SJSA1 (cell line): ENCODE data around the gene HBG2. TPM values are rescaled to one million over a fixed set of nuclear protein-coding genes. Genes with fewer than 3 reads are reported as not detected.

Source experiments
- DNase-seq, 2 experiments: peaks; one replicate each; pipeline ENCODE4 v3.0.0-alpha.2; 2015 to 2020; ENCODE audit warnings: low spot score in 2 of 2, low read depth in 1 of 2
- H3K27ac ChIP-seq: fragments of 250-450 bp; sonication (Bioruptor Pico); 2 replicates; pipeline ENCODE4 v1.5.1; 2020; ENCODE audit warnings: mild to moderate bottlenecking, moderate library complexity
- H3K27me3 ChIP-seq: fragments of 250-450 bp; sonication (Bioruptor Pico); replicated peaks from 2 replicates; pipeline ENCODE4 v1.5.1; 2020; ENCODE audit warnings: mild to moderate bottlenecking, moderate library complexity
- H3K36me3 ChIP-seq: fragments of 250-450 bp; sonication (Bioruptor Pico); 2 replicates; pipeline ENCODE4 v1.5.1; 2020; ENCODE audit warnings: mild to moderate bottlenecking
- H3K4me1 ChIP-seq: fragments of 250-450 bp; sonication (Bioruptor Pico); replicated peaks from 2 replicates; pipeline ENCODE4 v1.6.1; 2021; ENCODE audit warnings: mild to moderate bottlenecking
- H3K4me3 ChIP-seq: fragments of 250-450 bp; sonication (Bioruptor Pico); 2 replicates; pipeline ENCODE4 v1.5.1; 2020; ENCODE audit warnings: mild to moderate bottlenecking
- H3K9me3 ChIP-seq: fragments of 250-450 bp; sonication (Bioruptor Pico); replicated peaks from 2 replicates; pipeline ENCODE4 v1.5.1; 2020; ENCODE audit warnings: mild to moderate bottlenecking
- total RNA-seq: library from RNA; depleted of rRNA; stranded (reverse); fragments of >200 nt; shearing (Covaris generic); gene quantifications from 2 replicates; pipeline ENCODE4 v1.2.3, GENCODE V29; 2014

Gene HBG2
- total RNA-seq, 1 experiment from 2014 or later = not detected

- no peak for DNase-seq
- Histone ChIP-seq H3K4me3 (no peak overlapping the region), H3K4me1 (no peaks in the 10 kb centered on the region), H3K27me3 (peaks cover 9% of the 10 kb centered on the region), H3K9me3 (no peaks in the 10 kb centered on the region), H3K36me3 (no peaks in the 10 kb centered on the region), H3K27ac (no peak overlapping the region)
These were observed 15.5 kb downstream of the HBG2 start for GRCh38 chr11:5239046-5239445.

DNA sequence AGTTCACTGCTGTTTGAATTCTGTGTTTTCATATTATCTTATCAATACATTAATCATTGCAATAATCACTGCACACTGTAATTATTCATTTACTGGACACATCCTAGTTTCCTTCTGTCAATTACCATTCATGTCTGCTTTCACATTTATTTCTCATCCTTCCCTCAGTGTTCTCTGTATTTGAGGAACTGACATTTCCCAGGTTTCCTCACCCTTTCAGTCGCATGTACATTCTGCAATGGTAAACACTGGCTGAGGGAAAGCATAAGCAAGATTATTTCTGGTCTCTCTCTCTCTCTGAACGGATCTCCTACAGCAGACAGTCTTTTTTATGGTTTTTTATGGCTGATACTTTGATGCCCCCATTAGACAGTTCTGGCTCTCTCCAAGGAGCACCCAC is 16.1 kb downstream of the HBG2 start:
- no peaks in the 10 kb centered on the region for H3K4me1 ChIP-seq
- no peaks in the 10 kb centered on the region for H3K36me3 ChIP-seq

GRCh38 chr11:5237420-5237819 is 17.2 kb downstream of the HBG2 start:
- H3K4me1 ChIP-seq = no peaks in the 10 kb centered on the region
- H3K9me3 ChIP-seq = no peaks in the 10 kb centered on the region
- H3K36me3 ChIP-seq = no peaks in the 10 kb centered on the region
- no peak for DNase-seq
- no peak overlapping the region for H3K27ac ChIP-seq
- peaks cover 9% of the 10 kb centered on the region for H3K27me3 ChIP-seq
- H3K4me3 ChIP-seq = no peak overlapping the region

More for the DNA sequence above, 16.1 kb downstream of the HBG2 start:
- Histone ChIP-seq H3K27me3 (peaks cover 9% of the 10 kb centered on the region), H3K4me3 (no peak overlapping the region), H3K9me3 (no peaks in the 10 kb centered on the region), H3K27ac (no peak overlapping the region)
- DNase-seq = no peak

DNA sequence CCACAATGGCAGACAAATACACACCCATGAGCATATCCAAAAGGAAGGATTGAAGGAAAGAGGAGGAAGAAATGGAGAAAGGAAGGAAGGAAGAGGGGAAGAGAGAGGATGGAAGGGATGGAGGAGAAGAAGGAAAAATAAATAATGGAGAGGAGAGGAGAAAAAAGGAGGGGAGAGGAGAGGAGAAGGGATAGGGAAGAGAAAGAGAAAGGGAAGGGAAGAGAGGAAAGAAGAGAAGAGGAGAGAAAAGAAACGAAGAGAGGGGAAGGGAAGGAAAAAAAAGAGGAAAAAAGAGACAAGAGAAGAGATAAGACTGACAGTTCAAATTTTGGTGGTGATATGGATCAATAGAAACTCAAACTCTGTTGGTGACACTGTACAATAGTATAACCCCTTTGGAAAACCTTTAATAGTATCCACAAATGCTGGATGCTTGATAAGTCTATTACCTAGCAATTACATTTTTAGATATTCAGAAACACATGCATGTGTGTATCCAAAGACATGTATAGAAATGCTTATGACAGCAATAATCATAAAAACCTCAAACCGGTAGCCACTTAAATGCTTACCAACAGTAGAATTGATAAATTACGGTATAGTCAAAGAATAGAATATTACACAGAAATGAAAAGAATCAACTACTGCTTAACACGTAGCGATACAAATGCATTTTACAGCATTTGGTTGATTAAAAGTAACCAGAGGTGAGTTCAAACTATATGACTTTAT is 19.1 kb downstream of the HBG2 start:
- H3K4me3 ChIP-seq = no peak overlapping the region
- H3K9me3 ChIP-seq = no peaks in the 10 kb centered on the region
- H3K27me3 ChIP-seq = peaks cover 8% of the 10 kb centered on the region
- H3K4me1 ChIP-seq = no peaks in the 10 kb centered on the region
- DNase-seq = no peak
- no peaks in the 10 kb centered on the region for H3K36me3 ChIP-seq
- H3K27ac ChIP-seq = no peak overlapping the region

DNA sequence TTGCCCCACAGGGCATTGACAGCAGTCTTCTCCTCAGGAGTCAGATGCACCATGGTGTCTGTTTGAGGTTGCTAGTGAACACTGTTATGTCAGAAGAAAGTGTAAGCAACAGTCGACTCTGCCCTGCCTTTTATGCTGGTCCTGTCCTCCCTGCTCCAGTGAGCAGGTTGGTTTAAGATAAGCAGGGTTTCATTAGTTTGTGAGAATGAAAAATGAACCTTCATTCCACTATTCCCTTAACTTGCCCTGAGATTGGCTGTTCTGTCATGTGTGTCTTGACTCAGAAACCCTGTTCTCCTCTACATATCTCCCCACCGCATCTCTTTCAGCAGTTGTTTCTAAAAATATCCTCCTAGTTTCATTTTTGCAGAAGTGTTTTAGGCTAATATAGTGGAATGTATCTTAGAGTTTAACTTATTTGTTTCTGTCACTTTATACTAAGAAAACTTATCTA is 20.2 kb downstream of the HBG2 start, which contains the start of gene HBD:
Gene HBD, minus strand, starts transcription at position 103 of the 454 bp plus-strand sequence. Its CDS starts 50 bp downstream, at position 53.
- Histone ChIP-seq H3K4me1 (no peaks in the 10 kb centered on the region), H3K27ac (no peak within 1 kb of the TSS), H3K4me3 (no peak within 1 kb of the TSS), H3K27me3 (peaks cover 6% of the 10 kb centered on the region; the same call in 1 of the 2 replicates), H3K9me3 (no peaks in the 10 kb centered on the region), H3K36me3 (no peaks in the 10 kb centered on the region)
- DNase-seq = no peak

DNA sequence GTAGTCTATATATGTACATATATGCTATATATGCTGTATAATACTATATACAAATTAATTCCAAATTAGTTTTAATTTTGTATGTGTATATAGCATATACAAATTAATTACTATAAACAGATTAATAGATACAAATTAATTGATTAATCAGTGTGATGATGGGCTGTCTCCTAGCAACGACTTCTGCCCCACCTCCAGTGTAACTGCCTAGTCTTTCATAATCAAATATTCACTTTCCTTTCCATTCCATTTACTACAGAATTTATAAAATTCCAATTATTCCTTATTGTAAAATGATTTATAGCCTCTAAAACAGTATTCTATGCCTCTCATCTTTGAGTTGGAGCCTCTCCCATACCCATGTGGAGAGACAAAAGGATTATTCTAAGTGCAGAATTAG is 21.3 kb downstream of the HBG2 start:
- no peaks in the 10 kb centered on the region for H3K4me1 ChIP-seq
- H3K27me3 ChIP-seq = peaks cover 6% of the 10 kb centered on the region; the same call in 1 of the 2 replicates
- no peak overlapping the region for H3K4me3 ChIP-seq
- no peaks in the 10 kb centered on the region for H3K36me3 ChIP-seq
- no peaks in the 10 kb centered on the region for H3K9me3 ChIP-seq
- no peak for DNase-seq
- no peak overlapping the region for H3K27ac ChIP-seq

DNA sequence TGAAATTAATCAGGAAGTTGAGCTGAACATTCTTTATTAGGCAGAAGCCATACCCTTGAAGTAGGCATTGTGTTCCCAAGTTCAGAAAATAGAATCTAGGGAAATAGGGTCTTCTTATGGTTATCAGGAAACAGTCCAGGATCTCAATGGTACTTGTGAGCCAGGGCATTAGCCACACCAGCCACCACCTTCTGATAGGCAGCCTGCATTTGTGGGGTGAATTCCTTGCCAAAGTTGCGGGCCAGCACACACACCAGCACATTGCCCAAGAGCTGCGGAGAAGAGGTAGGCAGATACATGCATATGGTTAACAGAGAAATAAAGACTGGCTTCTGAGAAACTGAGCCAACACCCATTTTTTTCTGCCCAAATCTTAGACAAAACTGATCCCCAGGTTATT is 21.8 kb downstream of the HBG2 start:
- Histone ChIP-seq H3K4me3 (no peak overlapping the region), H3K4me1 (no peaks in the 10 kb centered on the region), H3K36me3 (no peaks in the 10 kb centered on the region), H3K27ac (no peak overlapping the region), H3K27me3 (peaks cover 6% of the 10 kb centered on the region; the same call in 1 of the 2 replicates), H3K9me3 (no peaks in the 10 kb centered on the region)
- DNase-seq = no peak

- no peak for DNase-seq
- Histone ChIP-seq H3K9me3 (no peaks in the 10 kb centered on the region), H3K27me3 (peaks cover 6% of the 10 kb centered on the region; the same call in 1 of the 2 replicates), H3K4me3 (no peak overlapping the region), H3K36me3 (no peaks in the 10 kb centered on the region), H3K4me1 (no peaks in the 10 kb centered on the region), H3K27ac (no peak overlapping the region)
These were observed 22.4 kb downstream of the HBG2 start for GRCh38 chr11:5232176-5232575.

- Histone ChIP-seq H3K4me1 (no peaks in the 10 kb centered on the region), H3K27me3 (peaks cover 6% of the 10 kb centered on the region; the same call in 1 of the 2 replicates), H3K36me3 (no peaks in the 10 kb centered on the region), H3K9me3 (no peaks in the 10 kb centered on the region), H3K27ac (no peak overlapping the region), H3K4me3 (no peak overlapping the region)
- DNase-seq = no peak
These were observed 23.5 kb downstream of the HBG2 start for GRCh38 chr11:5231111-5231510.

DNA sequence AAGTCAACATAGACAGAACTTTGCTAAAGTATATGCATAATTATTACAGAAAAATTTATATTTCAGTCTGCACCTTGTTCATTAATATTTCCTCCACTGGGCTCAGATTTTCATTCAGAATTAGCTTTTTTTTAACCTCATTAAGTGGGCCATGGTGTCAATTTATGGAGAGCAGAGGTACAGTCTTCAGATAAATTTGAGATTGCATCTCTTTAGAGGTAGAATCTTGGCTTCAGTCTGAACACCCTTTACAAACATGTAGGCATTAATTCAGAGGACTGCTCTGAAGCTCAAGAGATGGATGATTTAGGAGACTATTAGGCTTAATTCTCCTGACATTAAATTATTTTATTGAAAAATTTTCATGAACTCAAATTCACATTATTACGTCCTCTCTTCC is 24.3 kb downstream of the HBG2 start:
- DNase-seq = no peak
- H3K36me3 ChIP-seq = no peaks in the 10 kb centered on the region
- H3K27me3 ChIP-seq = peaks cover 3% of the 10 kb centered on the region
- no peaks in the 10 kb centered on the region for H3K9me3 ChIP-seq
- no peaks in the 10 kb centered on the region for H3K4me1 ChIP-seq
- no peak overlapping the region for H3K4me3 ChIP-seq
- H3K27ac ChIP-seq = no peak overlapping the region

GRCh38 chr11:5229796-5230195 is 24.8 kb downstream of the HBG2 start:
- DNase-seq = no peak
- Histone ChIP-seq H3K9me3 (no peaks in the 10 kb centered on the region), H3K36me3 (no peaks in the 10 kb centered on the region), H3K4me3 (no peak overlapping the region), H3K4me1 (no peaks in the 10 kb centered on the region), H3K27me3 (peaks cover 3% of the 10 kb centered on the region), H3K27ac (no peak overlapping the region)

DNA sequence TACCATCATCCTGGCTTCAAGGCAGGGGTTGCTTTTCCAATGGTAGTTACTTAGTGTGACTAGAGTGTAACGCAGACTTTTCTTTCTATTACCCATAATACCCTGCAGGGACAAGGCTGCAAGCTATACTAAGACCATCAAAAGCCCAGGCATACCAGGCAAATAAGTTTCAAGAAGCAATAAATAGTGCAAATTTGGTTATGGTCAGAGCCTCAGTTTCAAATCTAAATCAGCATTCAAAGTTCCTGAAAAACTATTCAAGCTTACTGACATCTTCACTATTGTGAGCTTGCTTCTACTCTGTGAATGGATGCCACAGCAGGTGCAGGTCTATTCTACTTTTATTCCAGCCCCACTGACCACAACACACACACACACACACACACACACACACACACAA is 25.2 kb downstream of the HBG2 start:
- Histone ChIP-seq H3K4me1 (no peaks in the 10 kb centered on the region), H3K36me3 (no peaks in the 10 kb centered on the region), H3K9me3 (no peaks in the 10 kb centered on the region), H3K27me3 (no peaks in the 10 kb centered on the region; the same call in 1 of the 2 replicates), H3K4me3 (no peak overlapping the region), H3K27ac (no peak overlapping the region)
- no peak for DNase-seq

GRCh38 chr11:5228124-5228523 is 26.5 kb downstream of the HBG2 start:
- Histone ChIP-seq H3K4me1 (no peaks in the 10 kb centered on the region), H3K27ac (no peak overlapping the region), H3K27me3 (peaks cover 3% of the 10 kb centered on the region; the same call in 1 of the 2 replicates), H3K36me3 (no peaks in the 10 kb centered on the region), H3K4me3 (no peak overlapping the region), H3K9me3 (no peaks in the 10 kb centered on the region)
- no peak for DNase-seq

- H3K36me3 ChIP-seq = no peaks in the 10 kb centered on the region
- peaks cover 3% of the 10 kb centered on the region; the same call in 1 of the 2 replicates for H3K27me3 ChIP-seq
- H3K4me3 ChIP-seq = no peak overlapping the region
- no peaks in the 10 kb centered on the region for H3K9me3 ChIP-seq
- no peaks in the 10 kb centered on the region for H3K4me1 ChIP-seq
- no peak overlapping the region for H3K27ac ChIP-seq
- no peak for DNase-seq
These were observed 26.9 kb downstream of the HBG2 start for GRCh38 chr11:5227681-5228080.
